H1 (cell line): Measurements from ENCODE around the gene FAM120A. TPM values are rescaled to one million over a fixed set of nuclear protein-coding genes. Genes with fewer than 3 reads are reported as not detected.

Source experiments
- CHD7 ChIP-seq: fragments of 300-600 bp; sonication (generic); IDR thresholded peaks from 2 replicates; pipeline ENCODE4 v1.7.1; 2012; ENCODE audit warnings: low read length, moderate library complexity, mild to moderate bottlenecking, inconsistent platforms; ENCODE audit not compliant: insufficient replicate concordance
- FOSL1 ChIP-seq: IDR thresholded peaks from 2 replicates; pipeline ENCODE4 v1.6.1; 2011; ENCODE audit warnings: mild to moderate bottlenecking, low read depth, low read length, moderate library complexity; ENCODE audit not compliant: insufficient read depth
- KDM5A ChIP-seq: fragments of 200-600 bp; IDR thresholded peaks from 2 replicates; pipeline ENCODE4 v1.7.1; 2012; ENCODE audit warnings: mild to moderate bottlenecking, low read length, inconsistent platforms, mixed read lengths
- RBBP5 ChIP-seq: IDR thresholded peaks from 2 replicates; pipeline ENCODE4 v1.7.1; 2012; ENCODE audit warnings: low read depth, mild to moderate bottlenecking, inconsistent platforms, low read length, moderate library complexity, borderline replicate concordance
- TEAD4 ChIP-seq: IDR thresholded peaks from 2 replicates; pipeline ENCODE4 v1.6.1; 2012; ENCODE audit warnings: low read depth, low read length, inconsistent platforms, mixed read lengths
- ZNF274 ChIP-seq: IDR thresholded peaks from 2 replicates; pipeline ENCODE4 v1.7.0; 2012; ENCODE audit warnings: low read length, borderline replicate concordance; ENCODE audit errors: extremely low read depth
- polyA plus RNA-seq, 7 experiments: library from polyadenylated mRNA; depleted of rRNA in 3 of 7; stranded (reverse) in 5 of 7; unstranded in 2 of 7; fragments of >200 nt in 5 of 7; fragments of 200-250 nt in 2 of 7; gene quantifications; 1 replicate in 5 of 7; 2 replicates in 1 of 7; 4 replicates in 1 of 7; pipeline versions ENCODE4 v1.2.1 to v1.2.3, GENCODE V29; 2011 to 2013; ENCODE audit warnings: missing spikeins in 2 of 7, mixed read lengths in 2 of 7
- total RNA-seq: library from RNA; stranded (reverse); fragmentation: NEBNext Ultra II Directional; extraction: Animal tissue kit (Norgen Biotek cat#: 25700); gene quantifications from 2 replicates; pipeline ENCODE4 v1.2.1, GENCODE V29; 2021

Gene FAM120A
- total and polyA plus RNA-seq, 2 of the 8 experiments (the other 6 are each of a cell fraction or from before 2014, with no cell fraction given) = 24.9 to 54.7 TPM

- TF ChIP-seq FOSL1 (no peak), RBBP5 (no peak), ZNF274 (no peak), CHD7 (no peak), KDM5A (no peak), TEAD4 (no peak)
These were observed 13.5 kb upstream of the FAM120A start (continued) for GRCh38 chr9:93437996-93438395.
